GM23248 (cell line): ENCODE measurements around the gene CEMP1. TPM values are rescaled to one million over a fixed set of nuclear protein-coding genes. Genes with fewer than 3 reads are reported as not detected.

Experiments
- DNase-seq: peaks from one replicate; pipeline ENCODE4 v3.0.0-alpha.2; 2015
- H2AFZ ChIP-seq: fragments of 200-600 bp; sonication (generic); 2 replicates; pipeline ENCODE4 v1.6.1; 2016; ENCODE audit warnings: antibody characterized with exemption
- H3F3A ChIP-seq: fragments of 200-600 bp; sonication (generic); 2 replicates; pipeline ENCODE4 v1.6.1; 2016; ENCODE audit warnings: mild to moderate bottlenecking, antibody characterized with exemption, mixed run types; ENCODE audit not compliant: insufficient read depth
- H3K27ac ChIP-seq: fragments of 200-600 bp; sonication (generic); 2 replicates; pipeline ENCODE4 v1.5.1; 2016; ENCODE audit warnings: mild to moderate bottlenecking
- H3K27me3 ChIP-seq: fragments of 200-600 bp; sonication (generic); replicated peaks from 2 replicates; pipeline ENCODE4 v1.6.1; 2016; ENCODE audit warnings: mild to moderate bottlenecking; ENCODE audit not compliant: insufficient read depth
- H3K36me3 ChIP-seq: fragments of 200-600 bp; sonication (generic); 2 replicates; pipeline ENCODE4 v1.6.1; 2016; ENCODE audit warnings: low read depth, mild to moderate bottlenecking
- H3K4me1 ChIP-seq: fragments of 200-600 bp; sonication (generic); 2 replicates; pipeline ENCODE4 v1.6.1; 2016; ENCODE audit warnings: mild to moderate bottlenecking; ENCODE audit not compliant: insufficient read depth
- H3K4me2 ChIP-seq: fragments of 200-600 bp; sonication (generic); one replicate; pipeline ENCODE4 v1.6.1; 2016; ENCODE audit warnings: mild to moderate bottlenecking; ENCODE audit not compliant: unreplicated experiment
- H3K4me3 ChIP-seq: fragments of 200-600 bp; sonication (generic); 2 replicates; pipeline ENCODE4 v1.5.1; 2016; ENCODE audit warnings: mild to moderate bottlenecking
- H3K79me2 ChIP-seq: fragments of 200-600 bp; sonication (generic); 2 replicates; pipeline ENCODE4 v1.6.1; 2016; ENCODE audit warnings: mild to moderate bottlenecking; ENCODE audit not compliant: insufficient read depth
- H3K9ac ChIP-seq: fragments of 200-600 bp; sonication (generic); 2 replicates; pipeline ENCODE4 v1.6.1; 2016; ENCODE audit warnings: mild to moderate bottlenecking
- H3K9me2 ChIP-seq: fragments of 200-600 bp; sonication (generic); 2 replicates; pipeline ENCODE4 v1.6.1; 2016; ENCODE audit warnings: mixed run types, mild to moderate bottlenecking, moderate library complexity; ENCODE audit not compliant: insufficient read depth
- H3K9me3 ChIP-seq: fragments of 200-600 bp; sonication (generic); one replicate; pipeline ENCODE4 v1.6.1; 2017; ENCODE audit warnings: low read depth
- H4K20me1 ChIP-seq: fragments of 200-600 bp; sonication (generic); 2 replicates; pipeline ENCODE4 v1.6.0; 2016; ENCODE audit not compliant: insufficient read depth
- EZH2 ChIP-seq: fragments of 200-600 bp; sonication (generic); IDR thresholded peaks from 2 replicates; pipeline ENCODE4 v1.6.1; 2018; ENCODE audit warnings: antibody characterized with exemption, mild to moderate bottlenecking; ENCODE audit not compliant: insufficient read depth, poor library complexity, severe bottlenecking
- EZH2phosphoT487 ChIP-seq: fragments of 200-600 bp; sonication (generic); IDR thresholded peaks from 2 replicates; pipeline ENCODE4 v1.6.1; 2018; ENCODE audit warnings: antibody characterized with exemption, moderate library complexity, mild to moderate bottlenecking, low read depth; ENCODE audit not compliant: insufficient read depth
- WGBS, 2 experiments: methylation state at CpG; one replicate each; pipeline ENCODE4 v1.1.6; 2015 to 2017; ENCODE audit warnings: low lambda C conversion rate in 2 of 2, low coverage in 1 of 2; ENCODE audit errors: missing lambda C conversion rate in 2 of 2; 5-methylcytosine and 5-hydroxymethylcytosine counted together
- in situ Hi-C: fragments of 300-500 bp; cut with MboI; formaldehyde crosslinking; loops from 2 replicates; pipeline ENCODE4 v1.15.0; 2020
- polyA plus RNA-seq: library from polyadenylated mRNA; unstranded; fragments of >200 nt; fragmentation: Nextera tagmentation; extraction: Ambion mirVana; gene quantifications from 2 replicates; pipeline ENCODE4 v1.2.1, GENCODE V29; 2016
- total RNA-seq: library from RNA; depleted of rRNA; stranded (reverse); fragments of >200 nt; shearing (Covaris generic); gene quantifications from 2 replicates; pipeline ENCODE4 v1.2.3, GENCODE V29; 2014

CEMP1 gene
- total and polyA plus RNA-seq, 2 experiments from 2014 or later: 4.4 TPM; not detected in 1

GRCh38 chr16:2516391-2517240 lies 14.6 kb downstream of the CEMP1 start:
- Histone ChIP-seq H3K27ac (0 out of 2 replicates have a peak overlapping the region, but pooled peaks have one; percentile 85), H3K27me3 (no peaks in the 10 kb centered on the region), H3K36me3 (no peaks in the 10 kb centered on the region), H3K4me1 (peaks cover 35% of the 10 kb centered on the region), H2AFZ (no peak overlapping the region), H3K79me2 (peaks cover 65% of the 10 kb centered on the region), H3K4me2 (peak overlapping the region; percentile 88), H3K9me3 (no peaks in the 10 kb centered on the region), H4K20me1 (peaks cover 6% of the 10 kb centered on the region; the same call in 1 of the 2 replicates), H3K9me2 (no peaks in the 10 kb centered on the region), H3K4me3 (no peak overlapping the region), H3F3A (peaks cover 12% of the 10 kb centered on the region), H3K9ac (peak overlapping the region; percentile 98)
- TF ChIP-seq EZH2: no peak
- TF ChIP-seq EZH2phosphoT487: no peak
- in situ Hi-C loops: no loop called here
- peak; percentile 47 for DNase-seq
- 62 to 63% methylated on average over 11 of the region's 11 CpGs for WGBS, 2 experiments

GRCh38 chr16:2515180-2515851 lies 15.9 kb downstream of the CEMP1 start:
- in situ Hi-C loops: no loop called here
- TF ChIP-seq EZH2 (no peak), EZH2phosphoT487 (no peak)
- peaks cover 54% of the 10 kb centered on the region for H3K79me2 ChIP-seq
- peaks cover 6% of the 10 kb centered on the region; the same call in 1 of the 2 replicates for H4K20me1 ChIP-seq
- peak overlapping the region; percentile 98 for H3K9ac ChIP-seq
- WGBS, 2 experiments: 19 to 20% methylated on average over 14 of the region's 14 CpGs
- peak; percentile 72 for DNase-seq
- H3F3A ChIP-seq: peaks cover 12% of the 10 kb centered on the region; the same call in 1 of the 2 replicates
- H3K9me3 ChIP-seq: no peaks in the 10 kb centered on the region
- no peaks in the 10 kb centered on the region for H3K27me3 ChIP-seq
- no peaks in the 10 kb centered on the region for H3K36me3 ChIP-seq
- H3K4me3 ChIP-seq: peak overlapping the region; percentile 76
- H2AFZ ChIP-seq: no peak overlapping the region
- peaks cover 28% of the 10 kb centered on the region for H3K4me1 ChIP-seq
- no peaks in the 10 kb centered on the region for H3K9me2 ChIP-seq
- peak overlapping the region; percentile 88 for H3K4me2 ChIP-seq
- H3K27ac ChIP-seq: peak overlapping the region; percentile 85

- Histone ChIP-seq H4K20me1 (peaks cover 6% of the 10 kb centered on the region; the same call in 1 of the 2 replicates), H3K79me2 (peaks cover 53% of the 10 kb centered on the region), H3K4me3 (peak overlapping the region; percentile 76), H3K9me2 (no peaks in the 10 kb centered on the region), H3K4me2 (peak overlapping the region; percentile 88), H3K9ac (peak overlapping the region; percentile 98), H3K27me3 (no peaks in the 10 kb centered on the region), H3K36me3 (no peaks in the 10 kb centered on the region), H2AFZ (no peak overlapping the region), H3K27ac (peak overlapping the region; percentile 85), H3K9me3 (no peaks in the 10 kb centered on the region), H3K4me1 (peaks cover 24% of the 10 kb centered on the region), H3F3A (peaks cover 12% of the 10 kb centered on the region; the same call in 1 of the 2 replicates)
- in situ Hi-C loops: no loop called here
- DNase-seq: peak; percentile 60
- WGBS, 2 experiments: 0 to 3% methylated on average over 30 to 49 of the region's 63 CpGs
- TF ChIP-seq EZH2phosphoT487 (no peak), EZH2 (no peak)
Measured at GRCh38 chr16:2514333-2515179, 16.7 kb downstream of the CEMP1 start.
